Measurements from ENCODE around the gene IP6K1.
"Not testable (repeated sequence)": the region's sequence is repeated elsewhere in the genome, so short reads cannot be mapped to it uniquely, and the experiment has no call there.

GRCh38 chr3:49748874-49749273 is 37.5 kb downstream of the IP6K1 start:
- not testable (repeated sequence) for TF ChIP-seq POLR2A, CTCF (IDR thresholded peaks at IDR 0.05)

Measured in sigmoid colon (tissue), 3 donors.